Measurements from ENCODE around the gene FUT8.

The FUT8 gene

GRCh38 chr14:65771271-65771670 lies 358.7 kb downstream of the FUT8 start:
- DNase-seq (ENCODE audit: low read depth in 3 of 3), result no peak

GRCh38 chr14:65772466-65772865 lies 359.9 kb downstream of the FUT8 start:
- no peak for DNase-seq (ENCODE audit: low read depth in 3 of 3)

- no peak for DNase-seq (ENCODE audit: low read depth in 3 of 3)
These were observed 360.5 kb downstream of the FUT8 start for GRCh38 chr14:65772921-65773574.

- no peak for DNase-seq (ENCODE audit: low read depth in 3 of 3)
These were observed 361.5 kb downstream of the FUT8 start for GRCh38 chr14:65774041-65774440.

GRCh38 chr14:65776193-65776852 lies 363.8 kb downstream of the FUT8 start:
- no peak for DNase-seq (ENCODE audit: low read depth in 3 of 3)

GRCh38 chr14:65780566-65780965 lies 368.0 kb downstream of the FUT8 start:
- DNase-seq (ENCODE audit: low read depth in 3 of 3), result no peak

GRCh38 chr14:65783101-65783500 lies 370.6 kb downstream of the FUT8 start:
- DNase-seq (ENCODE audit: low read depth in 3 of 3), result no peak

- no peak for DNase-seq (ENCODE audit: low read depth in 3 of 3)
These were observed 371.0 kb downstream of the FUT8 start for GRCh38 chr14:65783576-65783975.

- no peak for DNase-seq (ENCODE audit: low read depth in 3 of 3)
These were observed 372.0 kb downstream of the FUT8 start for GRCh38 chr14:65784574-65784973.

GRCh38 chr14:65787461-65787860 lies 374.9 kb downstream of the FUT8 start:
- no peak for DNase-seq (ENCODE audit: low read depth in 3 of 3)

GRCh38 chr14:65788876-65789275 lies 376.3 kb downstream of the FUT8 start:
- DNase-seq (ENCODE audit: low read depth in 3 of 3), result no peak

GRCh38 chr14:65789363-65789762 lies 376.8 kb downstream of the FUT8 start:
- DNase-seq (ENCODE audit: low read depth in 3 of 3), result no peak

GRCh38 chr14:65790172-65790815 lies 377.8 kb downstream of the FUT8 start:
- DNase-seq (ENCODE audit: low read depth in 3 of 3), result no peak

GRCh38 chr14:65791191-65791981 lies 378.9 kb downstream of the FUT8 start:
- no peak for DNase-seq (ENCODE audit: low read depth in 3 of 3)

- DNase-seq (ENCODE audit: low read depth in 3 of 3), result no peak
These were observed 379.8 kb downstream of the FUT8 start for GRCh38 chr14:65792208-65792905.
